Right atrium auricular region (tissue), 2 donors: ENCODE results near the gene CHL1. TPM values are rescaled to one million over a fixed set of nuclear protein-coding genes. Genes with fewer than 3 reads are reported as not detected.

Source experiments
- DNase-seq: peaks from one replicate; pipeline ENCODE4 v3.0.0-alpha.2; 2019; ENCODE audit warnings: low spot score
- H3K27ac ChIP-seq, 2 donors: fragments of 200-600 bp; sonication (generic); 1 replicate in 1 of 2; 2 replicates in 1 of 2; pipeline ENCODE4 v1.5.1; 2016 to 2019
- H3K27me3 ChIP-seq, 2 donors: fragments of 200-600 bp; sonication (generic); one replicate each; pipeline versions ENCODE4 v1.5.1 to v1.6.0; 2017 to 2019
- H3K36me3 ChIP-seq: fragments of 200-600 bp; sonication (generic); one replicate; pipeline ENCODE4 v1.5.1; 2016
- H3K4me1 ChIP-seq, 2 donors: fragments of 200-600 bp; sonication (generic); one replicate each; pipeline versions ENCODE4 v1.5.1 to v1.6.0; 2017 to 2019
- H3K4me3 ChIP-seq, 2 donors: fragments of 200-600 bp; sonication (generic); 1 replicate in 1 of 2; 2 replicates in 1 of 2; pipeline ENCODE4 v1.5.1; 2017 to 2019; ENCODE audit warnings: mild to moderate bottlenecking in 1 of 2, moderate library complexity in 1 of 2
- H3K9me3 ChIP-seq, 2 donors: fragments of 200-600 bp; sonication (generic); one replicate each; pipeline ENCODE4 v1.5.1; 2019
- CTCF ChIP-seq, 2 donors: fragments of 200-600 bp; sonication (generic); IDR thresholded peaks; one replicate each; pipeline ENCODE4 v1.5.1; 2019; ENCODE audit warnings: antibody characterized with exemption in 2 of 2
- total RNA-seq, 2 donors: library from RNA; depleted of rRNA; stranded (reverse); fragments of >200 nt; gene quantifications; one replicate each; pipeline ENCODE4 v1.1.0, GENCODE V29; 2016

CHL1 gene
- total RNA-seq, 2 donors from 2014 or later: 36.7 to 66.4 TPM

GRCh38 chr3:396293-396692 lies 199.7 kb downstream of the CHL1 start:
- H3K36me3 ChIP-seq: no peaks in the 10 kb centered on the region
- H3K4me3 ChIP-seq: no peak overlapping the region
- no peaks in the 10 kb centered on the region for H3K9me3 ChIP-seq
- no peak for TF ChIP-seq CTCF (IDR thresholded peaks at IDR 0.05)
- no peaks in the 10 kb centered on the region for H3K27me3 ChIP-seq
- no peaks in the 10 kb centered on the region for H3K4me1 ChIP-seq
- no peak for DNase-seq
- H3K27ac ChIP-seq: no peak overlapping the region

- H3K36me3 ChIP-seq: no peaks in the 10 kb centered on the region
- DNase-seq: no peak
- no peak overlapping the region for H3K4me3 ChIP-seq
- H3K27ac ChIP-seq: no peak overlapping the region
- no peaks in the 10 kb centered on the region for H3K27me3 ChIP-seq
- no peak for TF ChIP-seq CTCF (IDR thresholded peaks at IDR 0.05)
- no peaks in the 10 kb centered on the region for H3K9me3 ChIP-seq
- H3K4me1 ChIP-seq: no peaks in the 10 kb centered on the region
These were observed 203.1 kb downstream of the CHL1 start for GRCh38 chr3:399647-400046.

GRCh38 chr3:403826-404225 lies 207.3 kb downstream of the CHL1 start:
- TF ChIP-seq CTCF (IDR thresholded peaks at IDR 0.05): no peak
- no peaks in the 10 kb centered on the region for H3K4me1 ChIP-seq
- H3K27me3 ChIP-seq: no peaks in the 10 kb centered on the region
- no peak overlapping the region for H3K27ac ChIP-seq
- H3K9me3 ChIP-seq: no peaks in the 10 kb centered on the region
- H3K36me3 ChIP-seq: peaks cover 5% of the 10 kb centered on the region
- no peak for DNase-seq
- H3K4me3 ChIP-seq: no peak overlapping the region

GRCh38 chr3:409011-409410 lies 212.4 kb downstream of the CHL1 start:
- Histone ChIP-seq H3K4me1 (no peaks in the 10 kb centered on the region), H3K9me3 (no peaks in the 10 kb centered on the region), H3K4me3 (no peak overlapping the region), H3K36me3 (peaks cover 5% of the 10 kb centered on the region), H3K27ac (no peak overlapping the region), H3K27me3 (no peaks in the 10 kb centered on the region)
- DNase-seq: no peak
- TF ChIP-seq CTCF (IDR thresholded peaks at IDR 0.05): no peak

- no peak for TF ChIP-seq CTCF (IDR thresholded peaks at IDR 0.05)
- Histone ChIP-seq H3K27ac (no peak overlapping the region), H3K4me3 (no peak overlapping the region), H3K9me3 (no peaks in the 10 kb centered on the region), H3K4me1 (no peaks in the 10 kb centered on the region), H3K27me3 (no peaks in the 10 kb centered on the region), H3K36me3 (no peaks in the 10 kb centered on the region)
- DNase-seq: no peak
These were observed 214.7 kb downstream of the CHL1 start for GRCh38 chr3:411226-411625.

- Histone ChIP-seq H3K36me3 (no peaks in the 10 kb centered on the region), H3K27ac (no peak overlapping the region), H3K4me1 (no peaks in the 10 kb centered on the region), H3K9me3 (no peaks in the 10 kb centered on the region), H3K27me3 (no peaks in the 10 kb centered on the region), H3K4me3 (no peak overlapping the region)
- peak in 1 of 2 donors; percentile 58 for TF ChIP-seq CTCF (IDR thresholded peaks at IDR 0.05)
- no peak for DNase-seq
These were observed 217.5 kb downstream of the CHL1 start for GRCh38 chr3:414063-414462.
